Stimulated activated CD8-positive, alpha-beta memory T cell treated with anti-CD3 and anti-CD28 coated beads, Interleukin-12 subunit alpha, Interleukin-12 subunit beta, amount 100 ng/mL, for 4 hours (primary cell): ENCODE results near the gene TFB1M.
"Not testable (repeated sequence)": the region's sequence is repeated elsewhere in the genome, so short reads cannot be mapped to it uniquely, and the experiment has no call there.

ENCODE experiments used
- DNase-seq: peaks from one replicate; pipeline ENCODE4 v3.0.0-alpha.2; 2020; ENCODE audit warnings: low read depth

The TFB1M gene

DNA sequence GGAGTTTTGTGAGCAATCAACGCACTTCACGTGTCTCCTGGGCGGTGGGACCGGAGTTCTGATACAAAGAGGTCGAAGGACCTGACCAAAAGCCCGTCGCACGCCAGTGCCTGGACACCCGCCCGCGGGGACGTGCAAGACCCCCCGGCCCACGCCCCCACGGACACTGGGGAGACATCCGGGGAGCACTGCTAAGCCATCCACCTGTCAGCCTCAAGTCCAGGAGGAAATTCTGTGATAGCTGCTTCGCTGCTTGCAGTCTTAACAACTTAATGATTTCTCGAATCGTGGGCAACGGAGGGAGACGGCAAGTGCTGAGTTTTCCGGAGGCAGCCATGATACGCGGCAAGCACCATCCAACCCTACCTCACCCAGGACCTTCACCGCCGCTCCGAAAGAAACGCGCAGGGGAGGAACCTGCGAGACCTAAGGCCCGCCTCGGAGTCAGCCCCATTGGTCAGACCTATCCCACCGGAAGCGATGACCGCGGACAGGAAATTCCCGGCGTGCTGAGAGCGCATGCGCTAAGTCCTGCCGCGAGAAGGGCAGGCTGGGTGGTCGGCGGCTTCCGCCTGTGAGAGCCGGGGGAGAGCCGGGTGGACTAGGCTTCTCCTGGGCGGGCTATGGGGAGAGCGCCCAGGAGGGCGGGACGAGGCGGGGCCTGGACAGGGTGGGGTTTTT lies at the start of gene TFB1M:
Gene TFB1M (minus strand): TSS at position 393 of the 681 bp plus-strand sequence. CDS start 56 bp downstream, at position 337.
- peak; percentile 95 for DNase-seq

DNA sequence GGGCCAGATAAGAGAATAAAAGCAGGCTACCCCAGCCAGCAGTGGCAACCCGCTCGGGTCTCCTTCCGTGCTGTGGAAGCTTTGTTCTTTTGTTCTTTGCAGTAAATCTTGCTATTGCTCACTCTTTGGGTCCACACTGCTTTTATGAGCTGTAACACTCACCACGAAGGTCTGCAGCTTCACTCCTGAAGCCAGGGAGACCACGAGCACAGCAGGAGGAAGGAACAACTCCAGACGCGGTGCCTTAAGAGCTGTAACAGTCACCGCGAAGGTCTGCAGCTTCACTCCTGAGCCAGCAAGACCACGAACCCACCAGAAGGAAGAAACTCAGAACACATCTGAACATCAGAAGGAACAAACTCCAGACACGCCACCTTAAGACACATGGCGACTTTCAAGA lies 49.7 kb upstream of the TFB1M start:
- DNase-seq, result not testable (repeated sequence)

GRCh38 chr6:155362968-155363632 lies 48.8 kb upstream of the TFB1M start:
- not testable (repeated sequence) for DNase-seq

GRCh38 chr6:155354167-155354566 lies 39.9 kb upstream of the TFB1M start:
- no peak for DNase-seq

DNA sequence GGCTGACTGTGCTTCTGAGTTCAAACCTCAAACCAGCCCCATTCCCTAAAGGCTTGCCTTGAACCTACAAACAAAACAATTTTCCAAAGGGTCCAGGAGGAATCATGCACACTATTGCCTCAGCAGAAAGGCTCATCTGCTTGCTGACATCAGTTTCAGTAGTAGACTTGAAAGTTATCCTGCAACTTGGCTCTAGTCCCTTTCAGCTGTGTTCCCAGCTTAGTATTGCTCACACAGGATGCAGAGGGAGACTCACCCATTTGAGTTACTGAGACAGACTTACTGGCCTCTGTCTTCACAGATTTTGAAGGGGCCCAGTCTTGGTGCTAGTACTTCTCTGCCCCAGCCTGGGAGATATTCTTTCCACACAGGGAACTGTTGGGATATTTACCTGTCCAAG lies 38.5 kb upstream of the TFB1M start:
- no peak for DNase-seq

DNA sequence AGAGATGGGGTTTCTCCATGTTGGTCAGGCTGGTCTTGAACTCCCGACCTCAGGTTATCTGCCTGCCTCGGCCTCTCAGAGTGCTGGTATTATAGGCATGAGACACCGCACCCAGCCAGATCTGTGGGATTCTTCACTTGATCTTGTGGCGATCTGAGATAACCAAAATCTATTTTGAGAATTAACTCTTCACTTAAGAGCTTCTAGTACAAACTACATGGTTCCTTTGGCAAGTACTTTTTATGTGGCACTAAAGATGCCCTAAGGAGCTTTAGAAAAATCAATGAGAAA lies 37.8 kb upstream of the TFB1M start:
- no peak for DNase-seq

- DNase-seq, result no peak
Measured at GRCh38 chr6:155351273-155352129, 37.2 kb upstream of the TFB1M start.

DNA sequence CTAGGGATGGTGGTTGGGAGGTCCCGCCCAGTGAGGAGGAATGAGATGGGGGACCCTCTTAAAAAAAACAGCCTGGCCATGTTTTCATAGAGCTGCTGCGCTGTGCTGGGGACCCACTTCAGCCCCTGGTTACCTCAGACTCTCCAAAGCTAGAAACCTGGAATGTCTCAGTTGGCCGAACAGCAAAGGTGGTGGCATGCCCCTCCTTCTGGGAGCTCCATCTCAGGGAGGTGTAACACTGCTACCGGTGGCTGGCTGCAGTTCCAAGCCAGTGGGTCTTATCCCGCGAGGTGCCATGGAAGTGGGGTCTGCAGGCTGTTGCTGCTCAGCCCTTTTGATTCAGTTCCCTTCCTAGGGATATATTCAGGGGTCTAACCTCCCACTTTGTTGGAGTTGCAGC lies 35.7 kb upstream of the TFB1M start:
- DNase-seq, result no peak

DNA sequence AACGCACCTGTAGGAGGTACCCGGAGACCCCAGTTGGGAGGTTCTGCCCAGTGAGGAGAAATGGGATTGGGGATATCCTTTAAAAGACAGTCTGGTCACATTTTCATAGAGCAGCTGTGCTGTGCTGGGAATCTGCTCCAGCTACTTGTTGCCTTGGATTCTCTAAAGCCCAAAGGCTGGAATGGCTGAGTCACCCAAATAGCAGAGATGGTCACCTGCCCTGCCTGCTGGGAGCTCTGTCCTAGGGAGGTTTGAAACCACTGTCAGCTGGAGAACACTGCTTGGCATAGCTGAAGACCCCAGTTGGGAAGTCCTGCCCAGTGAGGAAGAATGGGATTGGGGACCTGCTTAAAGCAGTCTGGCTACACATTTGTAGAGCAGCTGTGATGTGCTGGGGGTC lies 34.8 kb upstream of the TFB1M start:
- no peak for DNase-seq

- DNase-seq, result no peak
Measured at GRCh38 chr6:155347800-155348199, 33.5 kb upstream of the TFB1M start.

DNA sequence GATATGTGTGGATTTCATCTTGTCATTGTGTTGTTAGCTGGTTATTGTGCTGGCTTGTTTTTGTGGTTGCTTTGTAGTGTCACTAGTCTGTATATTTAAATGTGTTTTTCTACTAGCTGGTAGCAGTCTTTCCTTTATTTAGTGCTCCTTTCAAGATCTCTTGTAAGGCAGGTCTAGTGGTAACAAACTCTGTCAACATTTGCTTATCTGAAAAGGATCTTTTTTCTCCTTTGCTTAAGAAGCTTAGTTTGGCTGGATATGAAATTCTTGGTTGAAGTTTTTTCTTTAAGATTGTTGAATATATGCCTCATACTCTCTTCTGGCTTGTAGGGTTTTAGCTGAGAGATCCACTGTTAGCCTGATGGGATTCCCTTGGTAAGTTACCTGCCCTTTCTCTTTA lies 32.7 kb upstream of the TFB1M start:
- no peak for DNase-seq

DNA sequence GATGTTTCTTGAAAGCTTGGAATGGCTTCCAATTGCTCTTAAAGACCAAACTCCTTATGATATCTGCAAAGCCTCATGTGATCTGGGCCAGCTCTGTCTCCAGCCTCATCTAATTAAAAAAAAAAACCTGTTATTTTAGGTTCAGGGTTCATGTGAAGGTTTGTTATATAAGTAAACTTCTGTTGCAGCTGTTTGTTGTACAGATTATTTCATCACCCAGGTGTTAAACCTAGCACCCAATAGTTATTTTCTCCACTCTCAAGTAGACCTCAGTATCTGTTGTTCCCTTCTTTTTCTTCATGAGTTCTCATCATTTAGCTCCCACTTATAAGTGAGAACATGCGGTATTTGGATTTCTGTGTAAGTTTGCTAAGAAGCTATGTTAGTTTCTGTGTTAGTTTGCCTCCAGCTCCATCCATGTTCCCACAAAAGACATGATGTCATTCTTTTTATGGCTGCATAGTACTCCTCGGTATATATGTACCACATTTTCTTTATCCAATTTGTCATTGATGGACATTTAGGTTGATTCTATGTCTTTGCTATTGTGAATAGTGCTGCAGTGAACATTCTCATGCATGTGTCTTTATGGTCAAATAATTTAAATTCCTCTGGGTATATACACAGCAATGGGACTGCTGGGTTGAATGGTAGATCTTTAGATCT lies 30.2 kb upstream of the TFB1M start:
- DNase-seq, result no peak

- DNase-seq, result no peak
Measured at GRCh38 chr6:155341130-155341828, 27.0 kb upstream of the TFB1M start.

DNA sequence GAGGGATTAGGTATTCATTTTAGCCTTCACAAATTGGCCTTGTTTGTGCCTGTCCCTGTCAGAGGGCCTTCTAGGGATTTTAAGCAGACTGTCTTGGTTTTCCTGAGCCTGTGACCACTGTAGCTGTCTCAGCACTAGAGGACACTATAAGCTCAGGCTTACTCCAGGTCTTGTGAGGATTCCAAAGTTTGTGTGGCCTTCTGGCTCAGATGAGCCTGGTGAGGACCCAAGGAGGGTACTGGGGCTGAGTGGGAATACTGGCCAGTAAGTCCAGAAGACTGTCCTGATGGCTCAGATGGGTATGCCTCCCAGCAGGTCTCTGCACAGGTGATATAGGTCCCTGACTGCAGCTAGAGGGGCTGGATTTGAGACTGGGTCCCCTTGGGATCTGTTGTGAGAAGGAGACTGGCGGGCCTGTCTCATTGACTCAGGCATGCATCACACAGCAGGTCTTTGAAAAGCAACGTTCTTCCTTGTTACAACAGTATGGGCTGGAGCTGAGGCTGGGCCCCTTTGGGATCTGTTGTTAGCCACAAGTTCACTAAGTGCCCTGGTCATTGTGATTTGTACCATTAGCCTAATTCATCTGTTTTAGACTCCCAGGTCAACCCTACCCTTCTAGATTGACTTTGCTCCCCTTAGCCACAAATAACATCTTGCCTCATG lies 26.3 kb upstream of the TFB1M start:
- no peak for DNase-seq

DNA sequence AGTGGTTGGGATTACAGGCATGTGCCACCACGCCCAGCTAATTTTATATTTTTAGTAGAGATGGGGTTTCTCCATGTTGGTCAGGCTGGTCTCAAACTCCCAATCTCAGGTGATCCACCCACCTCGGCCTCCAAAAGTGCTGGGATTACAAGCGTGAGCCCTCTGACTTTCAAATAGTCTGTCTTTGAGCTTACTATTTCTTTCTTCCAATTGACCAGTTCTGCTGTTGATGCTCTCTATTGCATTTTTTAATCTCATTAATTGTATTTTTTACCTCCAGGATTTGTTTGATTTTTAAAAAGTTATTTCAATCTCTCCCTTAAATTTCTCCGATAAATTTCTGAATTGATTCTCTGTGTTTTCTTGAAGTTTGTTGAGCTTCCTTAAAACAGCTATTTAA lies 25.6 kb upstream of the TFB1M start:
- DNase-seq, result not testable (repeated sequence)

- not testable (repeated sequence) for DNase-seq
Measured at GRCh38 chr6:155338237-155338636, 24.0 kb upstream of the TFB1M start.

DNA sequence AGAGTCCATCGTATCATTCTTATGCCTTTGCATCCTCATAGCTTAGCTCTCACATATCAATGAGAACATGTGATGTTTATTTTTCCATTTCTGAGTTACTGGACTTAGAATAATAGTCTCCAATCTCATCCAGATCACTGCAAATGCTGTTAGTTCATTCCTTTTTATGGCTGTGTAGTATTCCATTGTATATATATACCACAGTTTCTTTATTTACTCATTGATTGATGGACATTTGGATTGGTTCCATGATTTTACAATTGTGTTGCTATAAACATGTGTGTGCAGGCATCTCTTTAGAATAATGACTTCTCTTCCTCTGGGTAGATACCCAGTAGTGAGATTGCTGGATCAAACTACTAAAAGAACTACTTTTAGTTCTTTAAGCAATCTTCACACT lies 21.0 kb upstream of the TFB1M start:
- DNase-seq, result no peak

GRCh38 chr6:155334073-155334472 lies 19.8 kb upstream of the TFB1M start:
- DNase-seq, result not testable (repeated sequence)

- DNase-seq, result no peak
Measured at GRCh38 chr6:155333414-155333813, 19.1 kb upstream of the TFB1M start.

- DNase-seq, result no peak
Measured at GRCh38 chr6:155330922-155331321, 16.6 kb upstream of the TFB1M start.

DNA sequence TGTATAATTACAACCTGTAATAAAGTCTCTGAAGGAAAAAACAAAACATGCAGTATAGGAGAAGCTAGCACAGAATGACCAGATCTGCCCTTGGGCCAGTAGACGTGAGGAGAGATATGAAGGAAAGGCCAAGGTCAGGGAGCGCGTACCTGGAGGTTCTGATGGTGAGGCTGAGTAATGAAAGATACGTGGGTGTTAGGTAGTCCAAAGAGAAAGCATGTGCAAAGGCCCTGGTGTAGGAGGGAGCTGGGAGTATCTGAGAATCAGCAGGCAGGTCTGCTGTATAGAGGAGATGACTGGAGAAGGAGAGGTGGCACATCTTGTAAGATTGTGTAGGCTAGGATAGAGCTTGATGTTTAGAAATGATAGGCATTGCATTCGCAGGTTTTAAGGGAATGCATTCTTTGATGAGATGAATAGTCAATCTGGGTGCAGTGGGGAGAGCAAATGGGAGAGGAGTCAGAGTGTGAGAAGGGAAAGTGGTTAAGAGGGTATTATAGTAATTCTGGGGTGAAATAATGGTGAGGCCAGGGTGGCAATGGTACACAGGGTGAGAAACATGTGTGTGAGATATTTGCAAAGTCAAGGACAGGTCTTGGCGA lies 15.9 kb upstream of the TFB1M start:
- no peak for DNase-seq
